HG03354 (cell line): Measurements from ENCODE around the gene CASQ2.

Experiments used
- ATAC-seq: cut with Tn5 transposase; IDR thresholded peaks from one replicate; pipeline ENCODE4 v1.9.1; 2021; ENCODE audit warnings: mild to moderate bottlenecking; ENCODE audit not compliant: unreplicated experiment, poor library complexity, severe bottlenecking

Gene CASQ2

GRCh38 chr1:115670476-115671175 is 97.9 kb downstream of the CASQ2 start:
- ATAC-seq, result no peak

GRCh38 chr1:115669886-115670285 is 98.6 kb downstream of the CASQ2 start:
- no peak for ATAC-seq

- no peak for ATAC-seq
These were observed 99.4 kb downstream of the CASQ2 start for GRCh38 chr1:115669002-115669673.

- no peak for ATAC-seq
These were observed 99.9 kb downstream of the CASQ2 start for GRCh38 chr1:115668579-115668978.

- ATAC-seq, result no peak
These were observed 101.8 kb downstream of the CASQ2 start for GRCh38 chr1:115666702-115667101.

GRCh38 chr1:115666206-115666605 is 102.3 kb downstream of the CASQ2 start:
- ATAC-seq, result no peak

GRCh38 chr1:115665319-115666096 is 103.0 kb downstream of the CASQ2 start:
- ATAC-seq, result no peak

- no peak for ATAC-seq
These were observed 107.4 kb downstream of the CASQ2 start for GRCh38 chr1:115661157-115661556.

- no peak for ATAC-seq
These were observed 108.4 kb downstream of the CASQ2 start for GRCh38 chr1:115660151-115660550.

GRCh38 chr1:115658646-115659045 is 109.9 kb downstream of the CASQ2 start:
- ATAC-seq, result no peak

GRCh38 chr1:115656461-115657077 is 111.9 kb downstream of the CASQ2 start:
- no peak for ATAC-seq

- ATAC-seq, result no peak
These were observed 112.6 kb downstream of the CASQ2 start for GRCh38 chr1:115655916-115656315.

- no peak for ATAC-seq
These were observed 113.2 kb downstream of the CASQ2 start for GRCh38 chr1:115655306-115655663.

GRCh38 chr1:115654663-115655305 is 113.7 kb downstream of the CASQ2 start:
- no peak for ATAC-seq

- ATAC-seq, result no peak
These were observed 114.4 kb downstream of the CASQ2 start for GRCh38 chr1:115654125-115654524.

GRCh38 chr1:115652236-115652788 is 116.2 kb downstream of the CASQ2 start:
- no peak for ATAC-seq

- no peak for ATAC-seq
These were observed 117.1 kb downstream of the CASQ2 start for GRCh38 chr1:115651391-115651790.

- ATAC-seq, result no peak
These were observed 117.6 kb downstream of the CASQ2 start for GRCh38 chr1:115650961-115651360.
